HepG2 (cell line): ENCODE data around the gene TOMM22. TPM values are rescaled to one million over a fixed set of nuclear protein-coding genes. Genes with fewer than 3 reads are reported as not detected.

Experiments used
- FOSL2 ChIP-seq: sonication (generic); formaldehyde crosslinking; IDR thresholded peaks from 2 replicates; pipeline ENCODE4 v1.4.0; 2020; ENCODE audit warnings: missing genetic modification reagents
- FOXP4 ChIP-seq: sonication (generic); formaldehyde crosslinking; IDR thresholded peaks from 2 replicates; pipeline ENCODE4 v1.4.0; 2020; ENCODE audit warnings: missing genetic modification reagents
- JUND ChIP-seq: sonication (generic); formaldehyde crosslinking; IDR thresholded peaks from 2 replicates; pipeline ENCODE4 v1.8.0; 2022; ENCODE audit warnings: mild to moderate bottlenecking, missing genetic modification reagents
- REXO4 ChIP-seq: sonication (generic); formaldehyde crosslinking; IDR thresholded peaks from 2 replicates; pipeline ENCODE4 v1.8.0; 2022; ENCODE audit warnings: missing genetic modification reagents, mild to moderate bottlenecking, borderline replicate concordance
- SKI ChIP-seq: fragments of 450-650 bp; IDR thresholded peaks from one replicate; pipeline ENCODE4 v1.6.1; 2018; ENCODE audit warnings: mild to moderate bottlenecking; ENCODE audit not compliant: partially characterized antibody
- SRSF4 ChIP-seq: fragments of 200-400 bp; formaldehyde crosslinking; IDR thresholded peaks from one replicate; pipeline ENCODE4 v1.6.1; 2018; ENCODE audit warnings: mild to moderate bottlenecking, low read depth, low read length, moderate library complexity; ENCODE audit not compliant: poor library complexity, severe bottlenecking
- ZMAT3 ChIP-seq: sonication (generic); formaldehyde crosslinking; conservative IDR thresholded peaks from 2 replicates; pipeline ENCODE4 v1.7.0; 2021; ENCODE audit warnings: missing genetic modification reagents
- ZNF407 ChIP-seq: sonication (generic); formaldehyde crosslinking; IDR thresholded peaks from one replicate; pipeline ENCODE4 v1.5.1; 2020; ENCODE audit warnings: mild to moderate bottlenecking, missing genetic modification reagents; ENCODE audit errors: not compliant biosample characterization
- ZNF605 ChIP-seq: sonication (generic); formaldehyde crosslinking; IDR thresholded peaks from 2 replicates; pipeline ENCODE4 v1.8.0; 2022; ENCODE audit warnings: mild to moderate bottlenecking, missing genetic modification reagents
- polyA plus RNA-seq, 8 experiments: library from polyadenylated mRNA; depleted of rRNA in 3 of 8; stranded (reverse) in 7 of 8; unstranded in 1 of 8; fragments of >200 nt; fragmentation: Illumina TruSeq in 4 of 8; extraction: Trizol in 4 of 8; gene quantifications; 2 replicates each; pipeline versions ENCODE4 v1.2.1 to v1.2.3, GENCODE V29; 2011 to 2016; ENCODE audit warnings: low read depth in 4 of 8, missing spikeins in 1 of 8, mixed read lengths in 1 of 8; ENCODE audit not compliant: insufficient read depth in 1 of 8
- total RNA-seq, 5 experiments: library from RNA; depleted of rRNA; stranded (reverse); fragments of >200 nt; fragmentation: Illumina TruSeq; extraction: Trizol; gene quantifications; 2 replicates each; pipeline ENCODE4 v1.2.3, GENCODE V29; 2016; ENCODE audit warnings: low read depth in 1 of 5
- TF ChIP-seq, protein P1 (sequence below): sonication (generic); formaldehyde crosslinking; IDR thresholded peaks from 2 replicates; pipeline ENCODE4 v1.9.0; 2021; ENCODE audit warnings: mild to moderate bottlenecking, missing genetic modification reagents

TOMM22 gene
- total and polyA plus RNA-seq, 2 of the 13 experiments (the other 11 are each of a cell fraction or from before 2014, with no cell fraction given), result 46.9 to 118 TPM

- TF ChIP-seq ZNF407 (peak; percentile 47), FOSL2 (CRISPR knock-in tag) (peak; percentile 67), SKI (peak; percentile 62), FOXP4 (CRISPR knock-in tag) (peak; percentile 58; the same call in 1 of the 2 replicates), SRSF4 (no peak), JUND (peak; percentile 91), ZMAT3 (CRISPR knock-in tag) (no peak; the same call in 1 of the 2 replicates), REXO4 (CRISPR knock-in tag) (no peak), ZNF605 (CRISPR knock-in tag) (peak; percentile 63)
- TF ChIP-seq, protein P1, sequence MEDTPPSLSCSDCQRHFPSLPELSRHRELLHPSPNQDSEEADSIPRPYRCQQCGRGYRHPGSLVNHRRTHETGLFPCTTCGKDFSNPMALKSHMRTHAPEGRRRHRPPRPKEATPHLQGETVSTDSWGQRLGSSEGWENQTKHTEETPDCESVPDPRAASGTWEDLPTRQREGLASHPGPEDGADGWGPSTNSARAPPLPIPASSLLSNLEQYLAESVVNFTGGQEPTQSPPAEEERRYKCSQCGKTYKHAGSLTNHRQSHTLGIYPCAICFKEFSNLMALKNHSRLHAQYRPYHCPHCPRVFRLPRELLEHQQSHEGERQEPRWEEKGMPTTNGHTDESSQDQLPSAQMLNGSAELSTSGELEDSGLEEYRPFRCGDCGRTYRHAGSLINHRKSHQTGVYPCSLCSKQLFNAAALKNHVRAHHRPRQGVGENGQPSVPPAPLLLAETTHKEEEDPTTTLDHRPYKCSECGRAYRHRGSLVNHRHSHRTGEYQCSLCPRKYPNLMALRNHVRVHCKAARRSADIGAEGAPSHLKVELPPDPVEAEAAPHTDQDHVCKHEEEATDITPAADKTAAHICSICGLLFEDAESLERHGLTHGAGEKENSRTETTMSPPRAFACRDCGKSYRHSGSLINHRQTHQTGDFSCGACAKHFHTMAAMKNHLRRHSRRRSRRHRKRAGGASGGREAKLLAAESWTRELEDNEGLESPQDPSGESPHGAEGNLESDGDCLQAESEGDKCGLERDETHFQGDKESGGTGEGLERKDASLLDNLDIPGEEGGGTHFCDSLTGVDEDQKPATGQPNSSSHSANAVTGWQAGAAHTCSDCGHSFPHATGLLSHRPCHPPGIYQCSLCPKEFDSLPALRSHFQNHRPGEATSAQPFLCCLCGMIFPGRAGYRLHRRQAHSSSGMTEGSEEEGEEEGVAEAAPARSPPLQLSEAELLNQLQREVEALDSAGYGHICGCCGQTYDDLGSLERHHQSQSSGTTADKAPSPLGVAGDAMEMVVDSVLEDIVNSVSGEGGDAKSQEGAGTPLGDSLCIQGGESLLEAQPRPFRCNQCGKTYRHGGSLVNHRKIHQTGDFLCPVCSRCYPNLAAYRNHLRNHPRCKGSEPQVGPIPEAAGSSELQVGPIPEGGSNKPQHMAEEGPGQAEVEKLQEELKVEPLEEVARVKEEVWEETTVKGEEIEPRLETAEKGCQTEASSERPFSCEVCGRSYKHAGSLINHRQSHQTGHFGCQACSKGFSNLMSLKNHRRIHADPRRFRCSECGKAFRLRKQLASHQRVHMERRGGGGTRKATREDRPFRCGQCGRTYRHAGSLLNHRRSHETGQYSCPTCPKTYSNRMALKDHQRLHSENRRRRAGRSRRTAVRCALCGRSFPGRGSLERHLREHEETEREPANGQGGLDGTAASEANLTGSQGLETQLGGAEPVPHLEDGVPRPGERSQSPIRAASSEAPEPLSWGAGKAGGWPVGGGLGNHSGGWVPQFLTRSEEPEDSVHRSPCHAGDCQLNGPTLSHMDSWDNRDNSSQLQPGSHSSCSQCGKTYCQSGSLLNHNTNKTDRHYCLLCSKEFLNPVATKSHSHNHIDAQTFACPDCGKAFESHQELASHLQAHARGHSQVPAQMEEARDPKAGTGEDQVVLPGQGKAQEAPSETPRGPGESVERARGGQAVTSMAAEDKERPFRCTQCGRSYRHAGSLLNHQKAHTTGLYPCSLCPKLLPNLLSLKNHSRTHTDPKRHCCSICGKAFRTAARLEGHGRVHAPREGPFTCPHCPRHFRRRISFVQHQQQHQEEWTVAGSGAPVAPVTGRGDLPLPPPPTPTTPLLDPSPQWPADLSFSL (CRISPR knock-in tag), result no peak
Measured at GRCh38 chr22:38700789-38701628, 19.3 kb downstream of the TOMM22 start, which contains the start of gene JOSD1 (continued).
